Measurements from ENCODE around the gene ICAM5. TPM values are rescaled to one million over a fixed set of nuclear protein-coding genes. Genes with fewer than 3 reads are reported as not detected.
A peak's percentile ranks its signal among the peaks of the same experiment; 100 is the strongest.

Gene ICAM5
- total RNA-seq, 1 experiment from 2014 or later = 19.2 TPM

GRCh38 chr19:10259162-10259905 lies 30.4 kb upstream of the ICAM5 start:
- DNase-seq = peak; percentile 83 to 86
- Histone ChIP-seq H3K9me2 (ENCODE audit: insufficient read depth) (no peaks in the 10 kb centered on the region), H3K27ac (0 out of 2 replicates have a peak overlapping the region, but pooled peaks have one; percentile 5), H3K4me3 (no peak overlapping the region), H3K9me3 (ENCODE audit: insufficient read depth, low read depth) (no peaks in the 10 kb centered on the region), H3K4me2 (no peak overlapping the region), H4K20me1 (ENCODE audit: insufficient read depth) (0 out of 2 replicates have a peak, but pooled peaks cover 3% of the 10 kb centered on the region), H2AFZ (no peak overlapping the region), H3K27me3 (ENCODE audit: insufficient read depth, low read depth) (no peaks in the 10 kb centered on the region), H3K79me2 (ENCODE audit: low read depth) (peaks cover under 1% of the 10 kb centered on the region; the same call in 1 of the 2 replicates), H3F3A (ENCODE audit: insufficient read depth, low read depth) (peaks cover 49% of the 10 kb centered on the region), H3K36me3 (ENCODE audit: low read depth) (peaks cover 6% of the 10 kb centered on the region; the same call in 1 of the 2 replicates), H3K4me1 (replicated peaks; ENCODE audit: insufficient read depth) (peaks cover 18% of the 10 kb centered on the region)
- TF ChIP-seq EZH2 (IDR thresholded peaks at IDR 0.05; ENCODE audit: low read depth) (no peak), CTCF (conservative IDR thresholded peaks at IDR 0.05) (peak; percentile 89)
- no TSS peak for BruUV-seq (replicated peaks)
- ChIA-PET POLR2A (ENCODE audit: unreplicated experiment) (interaction anchor here (0.5 to 0.6 kb wide), 3 partner anchors 17 to 433 kb away, joined by 3 to 22 read pairs (median 3); no protein-coding TSS in a partner anchor), CTCF (interaction anchor here (0.5 to 3.2 kb wide), 19 partner anchors 10 to 640 kb away, joined by 3 to 30 read pairs (median 5); partner anchors contain the start of genes ICAM1, ICAM5 and TYK2)
- intact Hi-C loops (cut with micrococcal nuclease; ENCODE audit: unreplicated experiment) = loop anchor here (1.0 to 5.0 kb wide), 2 partner anchors 130 to 218 kb away; no protein-coding TSS in a partner anchor

GRCh38 chr19:10260141-10260584 lies 29.6 kb upstream of the ICAM5 start:
- Histone ChIP-seq H4K20me1 (ENCODE audit: insufficient read depth) (0 out of 2 replicates have a peak, but pooled peaks cover 3% of the 10 kb centered on the region), H3K4me2 (no peak overlapping the region), H3K36me3 (ENCODE audit: low read depth) (peaks cover 3% of the 10 kb centered on the region; the same call in 1 of the 2 replicates), H3K27ac (0 out of 2 replicates have a peak overlapping the region, but pooled peaks have one; percentile 5), H3K79me2 (ENCODE audit: low read depth) (no peaks in the 10 kb centered on the region), H3K4me1 (replicated peaks; ENCODE audit: insufficient read depth) (peaks cover 18% of the 10 kb centered on the region), H3K4me3 (no peak overlapping the region), H3K9me3 (ENCODE audit: insufficient read depth, low read depth) (no peaks in the 10 kb centered on the region), H3K27me3 (ENCODE audit: insufficient read depth, low read depth) (no peaks in the 10 kb centered on the region), H3F3A (ENCODE audit: insufficient read depth, low read depth) (peaks cover 49% of the 10 kb centered on the region), H2AFZ (no peak overlapping the region), H3K9me2 (ENCODE audit: insufficient read depth) (no peaks in the 10 kb centered on the region)
- CTCF ChIA-PET = interaction anchor here (0.6 to 3.2 kb wide), 8 partner anchors 10 to 140 kb away, joined by 3 to 30 read pairs (median 6); partner anchors contain the start of genes ICAM5 and TYK2
- BruUV-seq (replicated peaks) = no TSS peak
- peak in 1 of 2 experiments; percentile 76 for DNase-seq
- intact Hi-C loops (cut with micrococcal nuclease; ENCODE audit: unreplicated experiment) = loop anchor here (10.0 kb wide), 1 partner anchor 305 kb away; the partner anchor contains the start of genes CDKN2D and KRI1
- POLR2A ChIA-PET (ENCODE audit: unreplicated experiment) = interaction anchor here (0.6 to 0.8 kb wide), 5 partner anchors 31 to 490 kb away, joined by 3 to 10 read pairs (median 4); no protein-coding TSS in a partner anchor
- no peak for TF ChIP-seq CTCF (conservative IDR thresholded peaks at IDR 0.05)
- TF ChIP-seq EZH2 (IDR thresholded peaks at IDR 0.05; ENCODE audit: low read depth) = no peak

- H3K4me1 ChIP-seq (replicated peaks; ENCODE audit: insufficient read depth) = peaks cover 18% of the 10 kb centered on the region
- peaks cover 32% of the 10 kb centered on the region for H3F3A ChIP-seq (ENCODE audit: insufficient read depth, low read depth)
- TF ChIP-seq EZH2 (IDR thresholded peaks at IDR 0.05; ENCODE audit: low read depth) (no peak), CTCF (conservative IDR thresholded peaks at IDR 0.05) (no peak)
- no peaks in the 10 kb centered on the region for H3K9me2 ChIP-seq (ENCODE audit: insufficient read depth)
- ChIA-PET CTCF (interaction anchor here (0.7 kb wide), 1 partner anchor 216 kb away, joined by 3 read pairs; no protein-coding TSS in a partner anchor), POLR2A (ENCODE audit: unreplicated experiment) (no interaction called here)
- H3K79me2 ChIP-seq (ENCODE audit: low read depth) = no peaks in the 10 kb centered on the region
- intact Hi-C loops (cut with micrococcal nuclease; ENCODE audit: unreplicated experiment) = loop anchor here (10.0 kb wide), 1 partner anchor 302 kb away; the partner anchor contains the start of genes CDKN2D and KRI1
- H3K36me3 ChIP-seq (ENCODE audit: low read depth) = no peaks in the 10 kb centered on the region
- H4K20me1 ChIP-seq (ENCODE audit: insufficient read depth) = 0 out of 2 replicates have a peak, but pooled peaks cover 3% of the 10 kb centered on the region
- H3K27me3 ChIP-seq (ENCODE audit: insufficient read depth, low read depth) = no peaks in the 10 kb centered on the region
- no peak overlapping the region for H2AFZ ChIP-seq
- no peak for DNase-seq
- no TSS peak for BruUV-seq (replicated peaks)
- H3K4me2 ChIP-seq = no peak overlapping the region
- H3K4me3 ChIP-seq = no peak overlapping the region
- no peak overlapping the region for H3K27ac ChIP-seq
- no peaks in the 10 kb centered on the region for H3K9me3 ChIP-seq (ENCODE audit: insufficient read depth, low read depth)
Observed at GRCh38 chr19:10262771-10263170, 27.0 kb upstream of the ICAM5 start.

Measured in PC-9 (cell line).